22Rv1 (cell line): Measurements from ENCODE around the gene PFKL.
A peak's percentile ranks its signal among the peaks of the same experiment; 100 is the strongest.

ENCODE experiments used
- ZFX ChIP-seq: fragments of 450-650 bp; IDR thresholded peaks from 2 replicates; pipeline ENCODE4 v1.6.1; 2017; ENCODE audit warnings: antibody characterized with exemption, borderline replicate concordance
- TF ChIP-seq, protein P1 (sequence below): fragments of 450-650 bp; IDR thresholded peaks from 2 replicates; pipeline ENCODE4 v1.5.1; 2017; ENCODE audit warnings: mild to moderate bottlenecking

DNA sequence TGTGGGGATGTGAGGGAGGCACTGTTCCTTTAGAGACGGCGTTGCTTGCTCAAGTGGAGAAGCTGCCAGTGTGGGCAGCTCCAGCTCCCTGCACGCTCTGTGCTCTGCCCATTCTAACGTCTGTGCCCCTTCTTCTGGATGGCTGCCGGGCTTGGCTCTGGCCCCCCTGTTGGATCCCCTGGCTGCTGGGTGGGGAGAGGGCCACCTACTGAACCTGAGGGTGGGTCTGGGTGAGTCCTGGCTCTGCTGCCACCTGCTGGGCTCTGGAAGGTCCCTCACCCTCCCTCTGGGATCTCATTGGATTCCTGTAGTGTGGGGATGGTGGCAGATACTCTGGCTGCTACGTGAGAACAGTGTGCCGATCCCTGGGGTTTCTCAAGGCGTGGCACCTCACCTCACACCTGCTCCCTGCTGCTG, 5.0 kb downstream of the PFKL start:
- TF ChIP-seq, protein P1, sequence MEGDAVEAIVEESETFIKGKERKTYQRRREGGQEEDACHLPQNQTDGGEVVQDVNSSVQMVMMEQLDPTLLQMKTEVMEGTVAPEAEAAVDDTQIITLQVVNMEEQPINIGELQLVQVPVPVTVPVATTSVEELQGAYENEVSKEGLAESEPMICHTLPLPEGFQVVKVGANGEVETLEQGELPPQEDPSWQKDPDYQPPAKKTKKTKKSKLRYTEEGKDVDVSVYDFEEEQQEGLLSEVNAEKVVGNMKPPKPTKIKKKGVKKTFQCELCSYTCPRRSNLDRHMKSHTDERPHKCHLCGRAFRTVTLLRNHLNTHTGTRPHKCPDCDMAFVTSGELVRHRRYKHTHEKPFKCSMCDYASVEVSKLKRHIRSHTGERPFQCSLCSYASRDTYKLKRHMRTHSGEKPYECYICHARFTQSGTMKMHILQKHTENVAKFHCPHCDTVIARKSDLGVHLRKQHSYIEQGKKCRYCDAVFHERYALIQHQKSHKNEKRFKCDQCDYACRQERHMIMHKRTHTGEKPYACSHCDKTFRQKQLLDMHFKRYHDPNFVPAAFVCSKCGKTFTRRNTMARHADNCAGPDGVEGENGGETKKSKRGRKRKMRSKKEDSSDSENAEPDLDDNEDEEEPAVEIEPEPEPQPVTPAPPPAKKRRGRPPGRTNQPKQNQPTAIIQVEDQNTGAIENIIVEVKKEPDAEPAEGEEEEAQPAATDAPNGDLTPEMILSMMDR, result peak; percentile 79
- TF ChIP-seq ZFX, result no peak
